ENCODE data around the gene SLBP.

SLBP gene

GRCh38 chr4:1752284-1753041 lies 40.3 kb upstream of the SLBP start:
- Histone ChIP-seq H3K27ac (ENCODE audit: insufficient read depth in 1 of 2, low read depth in 1 of 2, low read length in 2 of 2, poor library complexity in 1 of 2, severe bottlenecking in 2 of 2) (no peak overlapping the region), H3K4me1 (ENCODE audit: control extremely low read depth in 1 of 4, control insufficient read depth in 4 of 4, insufficient read depth in 4 of 4, low read length in 3 of 4) (peaks cover 0 to 66% (median 59%) of the 10 kb centered on the region in 4 experiments), H3K27me3 (replicated peaks in 2 of 5; ENCODE audit: control insufficient read depth in 4 of 5, insufficient read depth in 5 of 5, low read length in 4 of 5) (no peaks in the 10 kb centered on the region), H3K9me3 (ENCODE audit: control extremely low read depth in 1 of 5, control insufficient read depth in 4 of 5, insufficient read depth in 2 of 5, low read depth in 1 of 5, low read length in 4 of 5) (no peaks in the 10 kb centered on the region), H3K36me3 (ENCODE audit: control insufficient read depth in 4 of 4, insufficient read depth in 4 of 4, low read length in 3 of 4) (no peaks in the 10 kb centered on the region), H3K4me3 (ENCODE audit: control insufficient read depth in 1 of 7, extremely low read depth in 1 of 7, insufficient read depth in 4 of 7, low read depth in 2 of 7, low read length in 6 of 7) (peak overlapping the region in 4 of 7 experiments; percentile 25 to 62 (median 40))
- POLR2A ChIA-PET: interaction anchor here (1.0 kb wide), 1 partner anchor 40 kb away, joined by 3 read pairs; the partner anchor contains the start of gene FGFR3
- DNase-seq: peak in 2 of 3 donors; percentile 64 to 66
- CTCF ChIA-PET: interaction anchor here (0.8 to 1.9 kb wide), 14 partner anchors 8 to 153 kb away, joined by 3 to 16 read pairs (median 3); no protein-coding TSS in a partner anchor
- 9% methylated on average over 24 of the region's 35 CpGs for WGBS (ENCODE audit: insufficient coverage)

GRCh38 chr4:1751919-1752283 lies 39.8 kb upstream of the SLBP start:
- no peak for DNase-seq
- POLR2A ChIA-PET: interaction anchor here (1.0 kb wide), 1 partner anchor 41 kb away, joined by 3 read pairs; the partner anchor contains the start of gene FGFR3
- Histone ChIP-seq H3K4me3 (ENCODE audit: control insufficient read depth in 1 of 7, extremely low read depth in 1 of 7, insufficient read depth in 4 of 7, low read depth in 2 of 7, low read length in 6 of 7) (peak overlapping the region in 3 of 7 experiments; percentile 36 to 62 (median 45)), H3K27ac (ENCODE audit: insufficient read depth in 1 of 2, low read depth in 1 of 2, low read length in 2 of 2, poor library complexity in 1 of 2, severe bottlenecking in 2 of 2) (no peak overlapping the region), H3K4me1 (ENCODE audit: control extremely low read depth in 1 of 4, control insufficient read depth in 4 of 4, insufficient read depth in 4 of 4, low read length in 3 of 4) (peaks cover 0 to 66% (median 59%) of the 10 kb centered on the region in 4 experiments), H3K27me3 (replicated peaks in 2 of 5; ENCODE audit: control insufficient read depth in 4 of 5, insufficient read depth in 5 of 5, low read length in 4 of 5) (no peaks in the 10 kb centered on the region), H3K9me3 (ENCODE audit: control extremely low read depth in 1 of 5, control insufficient read depth in 4 of 5, insufficient read depth in 2 of 5, low read depth in 1 of 5, low read length in 4 of 5) (no peaks in the 10 kb centered on the region), H3K36me3 (ENCODE audit: control insufficient read depth in 4 of 4, insufficient read depth in 4 of 4, low read length in 3 of 4) (no peaks in the 10 kb centered on the region)
- 74% methylated on average over 7 of the region's 8 CpGs for WGBS (ENCODE audit: insufficient coverage)
- CTCF ChIA-PET: interaction anchor here (0.9 to 1.9 kb wide), 13 partner anchors 8 to 149 kb away, joined by 3 to 16 read pairs (median 3); no protein-coding TSS in a partner anchor

GRCh38 chr4:1751155-1751918 lies 39.2 kb upstream of the SLBP start:
- Histone ChIP-seq H3K27me3 (replicated peaks in 2 of 5; ENCODE audit: control insufficient read depth in 4 of 5, insufficient read depth in 5 of 5, low read length in 4 of 5) (no peaks in the 10 kb centered on the region), H3K27ac (ENCODE audit: insufficient read depth in 1 of 2, low read depth in 1 of 2, low read length in 2 of 2, poor library complexity in 1 of 2, severe bottlenecking in 2 of 2) (no peak overlapping the region), H3K4me1 (ENCODE audit: control extremely low read depth in 1 of 4, control insufficient read depth in 4 of 4, insufficient read depth in 4 of 4, low read length in 3 of 4) (peaks cover 0 to 64% (median 59%) of the 10 kb centered on the region in 4 experiments), H3K4me3 (ENCODE audit: control insufficient read depth in 1 of 7, extremely low read depth in 1 of 7, insufficient read depth in 4 of 7, low read depth in 2 of 7, low read length in 6 of 7) (no peak overlapping the region), H3K36me3 (ENCODE audit: control insufficient read depth in 4 of 4, insufficient read depth in 4 of 4, low read length in 3 of 4) (no peaks in the 10 kb centered on the region), H3K9me3 (ENCODE audit: control extremely low read depth in 1 of 5, control insufficient read depth in 4 of 5, insufficient read depth in 2 of 5, low read depth in 1 of 5, low read length in 4 of 5) (no peaks in the 10 kb centered on the region)
- POLR2A ChIA-PET: interaction anchor here (1.0 kb wide), 1 partner anchor 41 kb away, joined by 3 read pairs; the partner anchor contains the start of gene FGFR3
- WGBS (ENCODE audit: insufficient coverage): 95% methylated on average over 30 of the region's 31 CpGs
- no peak for DNase-seq
- CTCF ChIA-PET: interaction anchor here (0.9 to 1.9 kb wide), 13 partner anchors 9 to 149 kb away, joined by 3 to 16 read pairs (median 3); no protein-coding TSS in a partner anchor

- CTCF ChIA-PET: interaction anchor here (1.9 to 8.7 kb wide), 2 partner anchors 9 to 58 kb away, joined by 5 to 168 read pairs; no protein-coding TSS in a partner anchor
- POLR2A ChIA-PET: no interaction called here
- Histone ChIP-seq H3K27ac (ENCODE audit: insufficient read depth in 1 of 2, low read depth in 1 of 2, low read length in 2 of 2, poor library complexity in 1 of 2, severe bottlenecking in 2 of 2) (no peak overlapping the region), H3K27me3 (replicated peaks in 2 of 5; ENCODE audit: control insufficient read depth in 4 of 5, insufficient read depth in 5 of 5, low read length in 4 of 5) (no peaks in the 10 kb centered on the region), H3K4me3 (ENCODE audit: control insufficient read depth in 1 of 7, extremely low read depth in 1 of 7, insufficient read depth in 4 of 7, low read depth in 2 of 7, low read length in 6 of 7) (no peak overlapping the region), H3K9me3 (ENCODE audit: control extremely low read depth in 1 of 5, control insufficient read depth in 4 of 5, insufficient read depth in 2 of 5, low read depth in 1 of 5, low read length in 4 of 5) (no peaks in the 10 kb centered on the region), H3K36me3 (ENCODE audit: control insufficient read depth in 4 of 4, insufficient read depth in 4 of 4, low read length in 3 of 4) (peaks cover 0 to 2% (median under 1%) of the 10 kb centered on the region in 4 experiments), H3K4me1 (ENCODE audit: control extremely low read depth in 1 of 4, control insufficient read depth in 4 of 4, insufficient read depth in 4 of 4, low read length in 3 of 4) (peaks cover 0 to 57% (median 53%) of the 10 kb centered on the region in 4 experiments)
- 94% methylated on average over 11 of the region's 18 CpGs for WGBS (ENCODE audit: insufficient coverage)
- no peak for DNase-seq
Measured at GRCh38 chr4:1750381-1751154, 38.4 kb upstream of the SLBP start.

- Histone ChIP-seq H3K27me3 (replicated peaks in 2 of 5; ENCODE audit: control insufficient read depth in 4 of 5, insufficient read depth in 5 of 5, low read length in 4 of 5) (no peaks in the 10 kb centered on the region), H3K4me3 (ENCODE audit: control insufficient read depth in 1 of 7, extremely low read depth in 1 of 7, insufficient read depth in 4 of 7, low read depth in 2 of 7, low read length in 6 of 7) (no peak overlapping the region), H3K27ac (ENCODE audit: insufficient read depth in 1 of 2, low read depth in 1 of 2, low read length in 2 of 2, poor library complexity in 1 of 2, severe bottlenecking in 2 of 2) (no peak overlapping the region), H3K36me3 (ENCODE audit: control insufficient read depth in 4 of 4, insufficient read depth in 4 of 4, low read length in 3 of 4) (peaks cover 0 to 8% (median 3%) of the 10 kb centered on the region in 4 experiments), H3K4me1 (ENCODE audit: control extremely low read depth in 1 of 4, control insufficient read depth in 4 of 4, insufficient read depth in 4 of 4, low read length in 3 of 4) (peaks cover 0 to 50% (median 46%) of the 10 kb centered on the region in 4 experiments), H3K9me3 (ENCODE audit: control extremely low read depth in 1 of 5, control insufficient read depth in 4 of 5, insufficient read depth in 2 of 5, low read depth in 1 of 5, low read length in 4 of 5) (no peaks in the 10 kb centered on the region)
- WGBS (ENCODE audit: insufficient coverage): 100% methylated on average over 4 of the region's 14 CpGs
- DNase-seq: no peak
- CTCF ChIA-PET: interaction anchor here (8.7 kb wide), 1 partner anchor 59 kb away, joined by 168 read pairs; no protein-coding TSS in a partner anchor
- POLR2A ChIA-PET: no interaction called here
Measured at GRCh38 chr4:1749826-1750225, 37.7 kb upstream of the SLBP start.

GRCh38 chr4:1749370-1749769 lies 37.3 kb upstream of the SLBP start:
- no peaks in the 10 kb centered on the region for H3K9me3 ChIP-seq (ENCODE audit: control extremely low read depth in 1 of 5, control insufficient read depth in 4 of 5, insufficient read depth in 2 of 5, low read depth in 1 of 5, low read length in 4 of 5)
- WGBS (ENCODE audit: insufficient coverage): 80% methylated on average over 2 of the region's 3 CpGs
- CTCF ChIA-PET: interaction anchor here (8.7 kb wide), 1 partner anchor 59 kb away, joined by 168 read pairs; no protein-coding TSS in a partner anchor

More at GRCh38 chr4:1749370-1749769, 37.3 kb upstream of the SLBP start:
- Histone ChIP-seq H3K4me1 (ENCODE audit: control extremely low read depth in 1 of 4, control insufficient read depth in 4 of 4, insufficient read depth in 4 of 4, low read length in 3 of 4) (peaks cover 0 to 49% (median 43%) of the 10 kb centered on the region in 4 experiments), H3K27me3 (replicated peaks in 2 of 5; ENCODE audit: control insufficient read depth in 4 of 5, insufficient read depth in 5 of 5, low read length in 4 of 5) (no peaks in the 10 kb centered on the region), H3K27ac (ENCODE audit: insufficient read depth in 1 of 2, low read depth in 1 of 2, low read length in 2 of 2, poor library complexity in 1 of 2, severe bottlenecking in 2 of 2) (no peak overlapping the region), H3K4me3 (ENCODE audit: control insufficient read depth in 1 of 7, extremely low read depth in 1 of 7, insufficient read depth in 4 of 7, low read depth in 2 of 7, low read length in 6 of 7) (no peak overlapping the region), H3K36me3 (ENCODE audit: control insufficient read depth in 4 of 4, insufficient read depth in 4 of 4, low read length in 3 of 4) (peaks cover 0 to 13% (median 6%) of the 10 kb centered on the region in 4 experiments)
- POLR2A ChIA-PET: interaction anchor here (0.6 kb wide), 1 partner anchor 170 kb away, joined by 3 read pairs; no protein-coding TSS in a partner anchor
- no peak for DNase-seq

Data from common myeloid progenitor, CD34-positive (primary cell).